Esophagus squamous epithelium (tissue), 5 donors: ENCODE data around the gene TRIP12. TPM values are rescaled to one million over a fixed set of nuclear protein-coding genes. Genes with fewer than 3 reads are reported as not detected.
"Not testable (repeated sequence)": the region's sequence is repeated elsewhere in the genome, so short reads cannot be mapped to it uniquely, and the experiment has no call there.

Source experiments
- DNase-seq: peaks from one replicate; lab custom pipeline; 2025; lab: John Stamatoyannopoulos, UW
- H3K27ac ChIP-seq, 4 donors: fragments of 200-600 bp; sonication (generic); one replicate each; pipeline ENCODE4 v1.5.1; 2016 to 2019; ENCODE audit warnings: mild to moderate bottlenecking in 1 of 4
- H3K27me3 ChIP-seq, 4 donors: fragments of 200-600 bp; sonication (generic); 1 replicate in 3 of 4; 2 replicates in 1 of 4; pipeline versions ENCODE4 v1.5.1 to v1.6.0; 2017 to 2021; ENCODE audit warnings: antibody characterized with exemption in 1 of 4
- H3K36me3 ChIP-seq, 3 donors: fragments of 200-600 bp; sonication (generic); one replicate each; pipeline ENCODE4 v1.5.1; 2016 to 2019
- H3K4me1 ChIP-seq, 3 donors: fragments of 200-600 bp; sonication (generic); one replicate each; pipeline ENCODE4 v1.5.1; 2017 to 2019
- H3K4me3 ChIP-seq, 4 donors: fragments of 200-600 bp; sonication (generic); 1 replicate in 3 of 4; 2 replicates in 1 of 4; pipeline ENCODE4 v1.5.1; 2016 to 2019; ENCODE audit warnings: mild to moderate bottlenecking in 2 of 4, moderate library complexity in 1 of 4
- H3K9me3 ChIP-seq, 3 donors: fragments of 200-600 bp; sonication (generic); one replicate each; pipeline ENCODE4 v1.5.1; 2016 to 2019
- POLR2A ChIP-seq, 4 donors: fragments of 450-650 bp; IDR thresholded peaks; one replicate each; pipeline ENCODE4 v1.6.1; 2017; ENCODE audit warnings: antibody characterized with exemption in 4 of 4, mild to moderate bottlenecking in 4 of 4, moderate library complexity in 3 of 4
- WGBS, 2 donors: methylation state at CpG; one replicate each; pipeline ENCODE4 v1.1.5; 2018; 5-methylcytosine and 5-hydroxymethylcytosine counted together
- intact Hi-C: fragments of 100-400 bp; cut with DNase I; formaldehyde crosslinking; loops from one replicate; pipeline ENCODE4 v1.15.0; 2022
- total RNA-seq, 4 donors: library from RNA; depleted of rRNA; stranded (reverse); fragments of >200 nt; gene quantifications; one replicate each; pipeline ENCODE4 v1.1.0, GENCODE V29; 2016
- TF ChIP-seq, protein P1 (sequence below), 6 experiments: fragments of 450-650 bp in 4 of 6; fragments of 200-600 bp in 2 of 6; sonication (generic) in 2 of 6; IDR thresholded peaks; one replicate each; pipeline ENCODE4 v1.5.1; 2016 to 2019; ENCODE audit warnings: antibody characterized with exemption in 6 of 6, mild to moderate bottlenecking in 4 of 6, moderate library complexity in 4 of 6
- donor health status: DM: yes; HTN: yes; CAD: no.

The TRIP12 gene
- total RNA-seq, 4 donors from 2014 or later: 84.8 to 174 (median 125) TPM

DNA sequence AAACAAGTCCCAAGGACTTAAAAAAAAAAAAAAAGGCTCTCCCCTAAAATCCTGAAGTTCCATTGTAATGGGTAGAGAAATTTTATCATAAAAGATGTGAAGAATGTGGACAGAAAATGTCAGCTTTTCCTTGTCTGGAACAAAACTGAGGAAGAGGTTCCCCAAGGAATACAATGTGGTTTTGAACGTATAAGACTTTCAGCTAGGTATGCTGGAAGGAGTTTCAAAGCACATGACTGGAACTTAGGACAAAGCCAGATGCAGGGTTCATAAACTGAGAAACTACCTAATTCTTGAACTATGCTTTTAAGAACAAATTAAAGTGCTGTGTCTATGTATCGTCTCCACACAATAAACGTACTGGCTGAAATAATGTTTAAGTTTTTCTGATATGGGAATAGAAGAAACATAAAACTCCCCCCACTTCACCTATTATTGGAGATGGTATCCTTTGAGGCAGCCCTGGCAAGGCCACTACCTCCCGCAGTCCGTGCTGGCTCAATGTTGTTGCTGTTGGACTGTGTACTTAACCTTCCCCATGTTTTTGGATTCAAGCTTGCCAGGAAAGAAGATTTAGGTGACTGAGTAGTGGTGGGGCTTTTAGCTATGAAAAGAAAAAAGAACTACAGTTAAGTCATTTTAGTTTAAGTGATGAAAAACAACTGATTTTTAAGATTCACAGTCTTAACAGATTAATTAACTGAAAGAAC lies 123.2 kb downstream of the TRIP12 start:
- no peaks in the 10 kb centered on the region for H3K27me3 ChIP-seq
- no peaks in the 10 kb centered on the region for H3K9me3 ChIP-seq
- no peak overlapping the region for H3K4me3 ChIP-seq
- WGBS, 2 donors: 77 to 87% methylated on average over 5 of the region's 5 CpGs
- TF ChIP-seq POLR2A (IDR thresholded peaks at IDR 0.05): no peak
- TF ChIP-seq, protein P1, sequence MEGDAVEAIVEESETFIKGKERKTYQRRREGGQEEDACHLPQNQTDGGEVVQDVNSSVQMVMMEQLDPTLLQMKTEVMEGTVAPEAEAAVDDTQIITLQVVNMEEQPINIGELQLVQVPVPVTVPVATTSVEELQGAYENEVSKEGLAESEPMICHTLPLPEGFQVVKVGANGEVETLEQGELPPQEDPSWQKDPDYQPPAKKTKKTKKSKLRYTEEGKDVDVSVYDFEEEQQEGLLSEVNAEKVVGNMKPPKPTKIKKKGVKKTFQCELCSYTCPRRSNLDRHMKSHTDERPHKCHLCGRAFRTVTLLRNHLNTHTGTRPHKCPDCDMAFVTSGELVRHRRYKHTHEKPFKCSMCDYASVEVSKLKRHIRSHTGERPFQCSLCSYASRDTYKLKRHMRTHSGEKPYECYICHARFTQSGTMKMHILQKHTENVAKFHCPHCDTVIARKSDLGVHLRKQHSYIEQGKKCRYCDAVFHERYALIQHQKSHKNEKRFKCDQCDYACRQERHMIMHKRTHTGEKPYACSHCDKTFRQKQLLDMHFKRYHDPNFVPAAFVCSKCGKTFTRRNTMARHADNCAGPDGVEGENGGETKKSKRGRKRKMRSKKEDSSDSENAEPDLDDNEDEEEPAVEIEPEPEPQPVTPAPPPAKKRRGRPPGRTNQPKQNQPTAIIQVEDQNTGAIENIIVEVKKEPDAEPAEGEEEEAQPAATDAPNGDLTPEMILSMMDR (IDR thresholded peaks at IDR 0.05): no peak
- H3K4me1 ChIP-seq: peaks cover 0 to 10% (median 7%) of the 10 kb centered on the region in 3 donors
- intact Hi-C loops: no loop called here
- peaks cover 0 to 100% (median 49%) of the 10 kb centered on the region in 3 donors for H3K36me3 ChIP-seq
- no peak for DNase-seq
- H3K27ac ChIP-seq: no peak overlapping the region

DNA sequence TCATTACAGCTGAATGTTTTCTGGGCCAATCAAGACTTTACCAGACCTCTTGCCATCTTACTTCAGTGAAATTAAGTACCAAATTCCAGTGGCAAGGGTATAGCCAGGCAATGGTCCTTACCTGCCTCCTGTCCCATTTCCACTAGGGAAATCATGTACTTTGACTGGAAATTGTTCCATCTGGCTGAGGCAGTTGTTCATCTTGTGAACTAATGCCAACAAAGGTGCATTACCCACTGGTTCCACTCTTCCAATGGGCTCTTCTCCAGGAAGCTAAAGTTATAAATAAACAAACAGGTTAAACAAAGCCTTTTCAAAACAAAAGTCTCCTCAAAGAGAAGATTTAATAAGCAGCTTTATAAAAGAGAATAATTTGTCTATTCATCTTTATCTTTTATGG lies 126.8 kb downstream of the TRIP12 start:
- intact Hi-C loops: no loop called here
- H3K9me3 ChIP-seq: no peaks in the 10 kb centered on the region
- no peaks in the 10 kb centered on the region for H3K4me1 ChIP-seq
- H3K4me3 ChIP-seq: no peak overlapping the region
- no peak overlapping the region for H3K27ac ChIP-seq
- no peaks in the 10 kb centered on the region for H3K27me3 ChIP-seq
- peaks cover 14 to 100% (median 65%) of the 10 kb centered on the region in 3 donors for H3K36me3 ChIP-seq
- no peak for TF ChIP-seq POLR2A (IDR thresholded peaks at IDR 0.05)
- TF ChIP-seq, protein P1 (IDR thresholded peaks at IDR 0.05): no peak
- no peak for DNase-seq

DNA sequence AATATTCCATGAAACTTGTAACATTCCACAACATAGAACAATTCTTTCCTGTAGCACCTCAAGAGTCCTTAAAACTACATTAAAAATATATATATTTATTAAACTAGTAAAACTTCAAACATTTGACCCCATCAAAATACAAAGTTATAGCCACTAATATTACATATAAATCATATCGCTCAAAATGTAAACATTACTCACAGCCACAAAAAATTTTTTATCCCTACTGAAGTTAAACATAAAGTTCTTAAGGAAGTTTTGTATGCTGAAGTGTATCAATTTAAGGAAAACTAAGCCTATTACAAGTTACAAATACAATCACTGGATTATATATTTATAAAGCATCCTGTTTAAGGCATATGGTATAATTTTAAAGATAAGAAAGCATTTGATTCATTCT lies 127.2 kb downstream of the TRIP12 start:
- WGBS, 2 donors: 86% methylated on average over 1 of the region's 1 CpG
- Histone ChIP-seq H3K27me3 (no peaks in the 10 kb centered on the region), H3K9me3 (no peaks in the 10 kb centered on the region)

DNA sequence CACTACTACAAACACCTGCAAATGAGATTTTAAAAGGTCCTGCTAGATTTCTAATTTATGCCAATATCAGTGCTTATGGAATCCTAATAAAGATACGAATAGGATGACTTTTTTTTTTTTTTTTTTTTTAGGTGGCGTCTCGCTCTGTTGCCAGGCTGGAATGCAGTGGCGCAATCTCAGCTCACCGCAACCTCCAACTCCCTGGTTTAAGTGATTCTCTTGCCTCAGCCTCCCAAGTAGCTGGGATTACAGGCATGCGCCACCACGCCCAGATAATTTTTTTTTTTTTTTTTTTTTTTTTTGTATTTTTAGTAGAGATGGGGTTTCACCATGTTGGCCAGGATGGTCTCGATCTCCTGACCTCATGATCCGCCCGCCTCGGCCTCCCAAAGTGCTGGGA lies 135.5 kb downstream of the TRIP12 start:
- WGBS, 2 donors: 87 to 94% methylated on average over 7 of the region's 11 CpGs
- DNase-seq, H3K27me3 ChIP-seq, H3K4me1 ChIP-seq, H3K4me3 ChIP-seq, H3K27ac ChIP-seq, H3K9me3 ChIP-seq, intact Hi-C loops: not testable (repeated sequence)
- peaks cover 0 to 97% (median 44%) of the 10 kb centered on the region in 3 donors for H3K36me3 ChIP-seq

More for the DNA sequence above, 127.2 kb downstream of the TRIP12 start:
- TF ChIP-seq, protein P1 (IDR thresholded peaks at IDR 0.05): no peak
- TF ChIP-seq POLR2A (IDR thresholded peaks at IDR 0.05): no peak
- Histone ChIP-seq H3K4me1 (no peaks in the 10 kb centered on the region), H3K4me3 (no peak overlapping the region), H3K27ac (no peak overlapping the region), H3K36me3 (peaks cover 14 to 100% (median 65%) of the 10 kb centered on the region in 3 donors)
- intact Hi-C loops: no loop called here
- DNase-seq: no peak

DNA sequence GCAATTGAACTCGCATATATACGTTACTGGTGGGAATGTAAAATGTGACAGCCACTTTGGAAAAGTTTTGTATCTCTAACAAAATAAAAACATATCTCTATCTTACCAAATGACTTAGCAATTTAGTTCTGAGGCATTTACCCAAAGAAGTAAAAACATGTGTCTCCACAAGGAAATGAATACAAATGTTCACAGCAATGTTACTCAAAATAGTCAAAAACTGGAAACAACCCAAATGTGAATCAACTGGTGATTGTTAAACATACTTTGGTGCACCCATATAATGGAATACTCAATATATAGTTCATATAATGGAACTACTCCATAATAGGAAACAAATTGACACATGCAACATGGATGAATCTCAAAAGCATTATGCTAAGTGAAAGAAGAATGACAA lies 137.0 kb downstream of the TRIP12 start:
- no peaks in the 10 kb centered on the region for H3K27me3 ChIP-seq
- peaks cover 0 to 94% (median 32%) of the 10 kb centered on the region in 3 donors for H3K36me3 ChIP-seq
- 93 to 95% methylated on average over 2 of the region's 2 CpGs for WGBS, 2 donors
- H3K27ac ChIP-seq: no peak overlapping the region
- H3K4me3 ChIP-seq: no peak overlapping the region
- TF ChIP-seq, protein P1 (IDR thresholded peaks at IDR 0.05): no peak
- TF ChIP-seq POLR2A (IDR thresholded peaks at IDR 0.05): no peak
- peaks cover 0 to 18% (median 4%) of the 10 kb centered on the region in 3 donors for H3K4me1 ChIP-seq
- no peaks in the 10 kb centered on the region for H3K9me3 ChIP-seq
- no peak for DNase-seq
- intact Hi-C loops: no loop called here
